ENCODE results near the gene PIP5K1B.

- TF ChIP-seq CTCF (IDR thresholded peaks at IDR 0.05; ENCODE audit: borderline replicate concordance, extremely low read depth, low read length, poor library complexity, severe bottlenecking) (no peak), EZH2 (IDR thresholded peaks at IDR 0.05; ENCODE audit: borderline replicate concordance, low read depth, low read length, severe bottlenecking) (no peak)
These were observed 273.0 kb downstream of the PIP5K1B start for GRCh38 chr9:68978066-68978465.
